NCI-H2029 treated with DMSO at 0.1 percent for 48 hours (cell line): ENCODE measurements around the gene FGF1.

Source experiments
- DNase-seq: peaks from one replicate; lab custom pipeline; 2025; lab: John Stamatoyannopoulos, UW

FGF1 gene

DNA sequence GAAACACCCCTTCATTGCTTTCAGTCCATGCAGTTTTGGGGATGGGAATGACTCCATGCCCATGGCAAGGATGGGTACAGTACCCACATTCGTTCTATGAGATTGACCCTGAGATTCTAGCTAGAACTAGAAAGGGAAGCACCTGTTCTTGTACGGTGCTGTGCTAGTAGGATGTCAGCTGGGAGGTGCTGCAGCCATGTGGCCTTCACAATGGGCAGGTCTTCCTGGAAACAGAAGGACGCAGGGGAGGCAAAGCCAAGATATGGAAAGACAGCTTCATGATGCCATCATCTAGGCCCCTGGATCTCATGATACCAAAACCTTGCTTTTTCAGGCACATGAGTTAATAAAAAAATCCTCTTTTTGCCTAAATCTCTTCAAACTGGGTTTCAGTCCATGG lies 10.5 kb upstream of the FGF1 start:
- no peak for DNase-seq

DNA sequence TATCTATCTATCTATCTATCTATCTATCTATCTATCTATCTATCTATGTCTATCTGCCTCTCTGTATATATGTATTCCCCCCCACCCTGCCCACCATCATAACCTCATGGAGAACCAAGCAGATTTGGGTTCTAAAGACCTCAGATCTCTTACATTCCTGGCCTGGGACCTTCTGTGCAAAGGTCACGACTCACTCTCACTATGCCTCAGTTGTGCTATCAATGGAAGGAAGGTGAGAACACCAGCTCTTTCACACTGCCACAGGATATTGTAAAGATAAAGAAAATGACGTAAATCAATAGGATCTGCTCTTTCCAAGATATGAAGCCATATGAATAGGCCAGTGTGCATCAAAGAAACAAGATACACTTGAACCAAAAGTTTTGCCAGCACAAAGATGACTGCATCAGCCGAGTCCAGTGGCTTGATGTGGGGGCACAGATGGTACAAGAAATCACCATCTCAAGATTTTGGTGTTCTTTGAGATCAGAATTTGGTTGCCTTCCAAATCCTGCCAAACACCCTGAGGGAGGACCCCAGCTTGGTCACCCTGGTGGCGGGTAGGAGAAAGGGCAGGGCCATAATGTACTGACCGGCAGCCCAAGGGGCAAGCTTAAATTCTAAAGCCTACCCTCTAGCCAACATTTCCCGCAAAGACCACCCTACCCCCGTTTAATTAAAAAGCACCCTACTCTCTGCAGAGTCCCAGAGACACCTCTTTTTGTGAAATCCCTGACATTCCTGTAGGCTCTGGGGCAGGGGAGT lies 8.4 kb upstream of the FGF1 start:
- DNase-seq = no peak

DNA sequence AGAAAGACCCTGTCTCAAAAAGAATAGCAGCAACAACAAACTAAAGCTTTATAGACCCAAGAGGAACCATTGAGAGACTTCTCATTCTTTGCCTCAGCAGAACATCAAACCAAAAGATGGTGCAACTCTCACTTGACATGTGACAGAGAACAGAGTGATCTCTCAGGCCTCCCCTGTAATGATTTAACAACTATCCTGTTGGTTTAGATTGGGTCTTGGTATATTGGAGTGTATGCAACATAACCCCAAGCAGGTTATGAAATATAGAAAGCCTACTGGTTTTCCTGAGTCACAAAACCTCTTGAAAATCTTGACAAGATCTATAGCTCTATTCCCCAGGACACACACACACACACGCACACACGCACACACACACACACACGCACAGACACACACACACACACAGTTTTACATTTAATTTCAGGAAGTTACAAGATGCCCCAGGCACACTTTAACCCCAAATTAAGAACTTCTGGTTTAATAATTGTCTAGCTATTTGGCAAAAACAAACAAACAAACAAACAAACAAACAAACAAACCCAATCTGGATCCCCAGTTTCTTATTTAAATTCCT lies 6.5 kb upstream of the FGF1 start:
- no peak for DNase-seq

DNA sequence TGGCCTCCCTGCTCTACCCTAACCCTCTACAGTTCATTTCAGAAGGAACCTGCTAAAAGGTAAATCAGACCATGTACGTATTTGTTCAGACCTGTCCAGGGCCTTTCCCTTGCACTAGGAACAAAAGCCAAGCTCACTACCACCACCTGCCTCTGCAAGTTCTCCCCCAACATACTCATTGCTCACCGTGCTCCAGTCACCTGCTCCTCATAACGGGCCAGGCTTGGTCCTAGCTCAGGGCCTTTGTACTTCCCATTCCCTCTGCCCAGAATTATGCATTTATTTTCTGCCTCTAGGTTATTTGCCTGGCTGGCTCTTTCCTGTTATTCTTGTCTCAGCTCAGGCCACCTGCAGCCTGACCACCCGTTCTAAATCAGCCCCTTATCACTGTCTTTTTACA lies 4.8 kb upstream of the FGF1 start:
- no peak for DNase-seq

DNA sequence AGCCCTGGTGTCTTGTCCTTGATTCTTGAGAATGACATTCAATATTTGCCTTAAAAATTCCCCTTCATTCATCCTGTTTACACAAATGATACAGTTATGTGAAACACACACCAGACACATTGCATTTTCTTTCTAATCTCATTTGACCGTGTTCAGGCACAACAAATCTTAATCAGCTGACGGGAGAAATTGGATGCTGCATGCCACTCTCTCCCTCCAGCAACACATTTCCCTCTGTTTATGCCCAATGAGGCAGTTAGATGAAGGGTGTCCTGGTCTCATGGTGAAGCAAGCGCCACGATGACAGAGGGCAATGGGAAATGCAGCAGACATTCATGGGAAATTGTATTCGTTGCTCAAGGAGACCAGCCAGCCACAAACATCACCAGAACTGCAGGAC lies 3.2 kb upstream of the FGF1 start:
- DNase-seq = no peak

DNA sequence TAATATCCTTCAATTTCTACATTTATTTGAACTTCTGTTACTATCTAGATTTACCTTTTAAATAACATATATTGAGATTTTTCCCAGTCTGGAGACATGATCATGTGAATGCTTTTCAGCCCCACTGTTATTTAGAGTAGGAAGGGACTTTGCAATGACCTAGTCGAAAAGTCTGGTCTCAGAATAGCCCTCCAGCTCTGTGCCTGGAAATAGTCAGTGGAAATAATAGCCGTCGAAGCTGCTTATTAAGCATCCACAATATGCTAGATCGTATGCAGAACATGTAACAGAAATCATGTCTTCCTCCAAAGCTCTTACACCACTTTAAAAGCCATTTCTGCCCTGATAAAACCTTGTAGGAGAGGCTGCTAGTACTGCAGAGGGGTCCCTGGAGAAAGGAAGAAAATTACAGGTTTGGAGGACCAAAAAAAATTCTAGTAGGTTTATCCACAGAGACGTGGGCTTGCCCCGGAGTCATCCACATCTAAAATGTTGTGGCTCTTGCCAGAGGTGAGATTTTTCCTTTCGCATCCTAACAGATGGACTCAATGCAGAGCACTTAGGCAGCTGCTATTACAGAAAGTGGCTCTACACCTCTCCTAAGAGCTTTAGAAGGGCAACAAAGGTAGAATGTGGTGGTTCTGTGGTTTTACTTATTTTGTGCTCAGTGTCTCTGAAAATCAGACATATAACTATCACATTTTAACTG lies 2.5 kb upstream of the FGF1 start:
- no peak for DNase-seq

DNA sequence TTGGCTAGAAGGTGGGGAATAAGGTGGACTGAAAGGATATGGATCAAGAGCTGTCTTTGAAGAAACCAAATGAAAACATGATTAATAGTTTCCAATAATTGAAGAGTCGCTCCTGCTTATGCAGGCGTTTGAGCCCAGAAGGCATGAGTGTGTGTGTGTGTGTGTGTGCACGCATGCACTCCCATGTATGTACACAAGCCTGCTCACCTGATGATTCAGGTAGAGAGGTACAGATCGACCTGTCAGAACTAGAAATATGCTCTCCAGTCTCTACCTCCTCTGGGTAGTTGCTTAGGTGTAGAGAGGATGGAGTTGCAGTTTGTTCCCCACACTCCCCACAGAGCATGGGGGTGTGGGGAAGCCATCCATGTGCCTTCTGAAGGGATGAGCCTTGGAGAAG lies 1.1 kb upstream of the FGF1 start:
- no peak for DNase-seq

DNA sequence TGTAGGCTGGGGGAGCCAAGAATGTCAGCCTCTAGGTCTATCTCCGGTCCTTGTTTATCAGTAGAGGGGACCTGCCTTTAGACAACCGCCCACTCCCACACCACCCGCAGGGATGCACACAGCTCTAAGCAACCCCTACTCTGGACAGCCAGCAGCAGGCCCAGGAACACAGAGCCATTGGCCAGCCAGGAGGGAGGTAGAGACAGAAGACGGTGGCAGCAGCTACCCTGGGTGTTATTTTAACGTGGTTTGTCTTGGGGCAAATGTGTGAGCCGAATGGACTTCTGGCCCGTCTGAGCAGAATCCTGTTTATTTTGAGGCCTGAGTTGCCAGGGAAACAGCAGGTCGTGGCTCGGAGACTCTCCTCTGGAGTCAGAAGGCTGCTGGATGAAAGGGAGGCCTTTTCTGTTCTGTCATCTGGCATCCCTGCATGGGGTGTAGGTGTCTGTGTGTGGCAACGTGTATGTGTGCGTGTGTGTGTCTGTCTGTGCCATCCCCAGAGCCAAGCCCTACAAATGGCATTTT lies 382 bp upstream of the FGF1 start:
- no peak for DNase-seq

DNA sequence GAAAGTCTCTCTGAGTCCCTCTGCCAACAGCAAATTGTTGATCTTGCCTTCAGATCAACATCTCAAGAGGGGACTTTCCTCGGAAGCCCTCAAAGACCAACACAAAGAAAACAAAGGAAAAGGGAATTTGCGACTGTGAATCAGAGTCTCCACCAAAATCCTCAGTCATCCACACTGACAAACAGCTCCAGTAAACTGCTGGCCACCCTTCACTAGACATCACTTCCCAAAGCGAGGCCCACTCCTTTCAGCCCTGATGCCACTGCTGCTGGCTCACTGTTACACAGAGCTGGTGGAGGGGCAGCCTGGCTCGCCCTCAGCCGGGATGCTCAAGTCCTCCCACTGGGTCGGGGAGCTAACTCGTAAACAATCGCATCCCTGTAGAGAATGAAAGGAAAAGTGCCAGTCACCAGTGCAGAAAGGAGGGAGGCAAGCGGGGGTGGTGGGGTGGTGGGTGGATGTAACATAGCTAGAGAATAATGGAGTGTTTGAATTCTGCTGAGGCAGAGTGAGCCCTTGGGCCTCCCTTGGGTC lies 1.3 kb downstream of the FGF1 start:
- DNase-seq = no peak

DNA sequence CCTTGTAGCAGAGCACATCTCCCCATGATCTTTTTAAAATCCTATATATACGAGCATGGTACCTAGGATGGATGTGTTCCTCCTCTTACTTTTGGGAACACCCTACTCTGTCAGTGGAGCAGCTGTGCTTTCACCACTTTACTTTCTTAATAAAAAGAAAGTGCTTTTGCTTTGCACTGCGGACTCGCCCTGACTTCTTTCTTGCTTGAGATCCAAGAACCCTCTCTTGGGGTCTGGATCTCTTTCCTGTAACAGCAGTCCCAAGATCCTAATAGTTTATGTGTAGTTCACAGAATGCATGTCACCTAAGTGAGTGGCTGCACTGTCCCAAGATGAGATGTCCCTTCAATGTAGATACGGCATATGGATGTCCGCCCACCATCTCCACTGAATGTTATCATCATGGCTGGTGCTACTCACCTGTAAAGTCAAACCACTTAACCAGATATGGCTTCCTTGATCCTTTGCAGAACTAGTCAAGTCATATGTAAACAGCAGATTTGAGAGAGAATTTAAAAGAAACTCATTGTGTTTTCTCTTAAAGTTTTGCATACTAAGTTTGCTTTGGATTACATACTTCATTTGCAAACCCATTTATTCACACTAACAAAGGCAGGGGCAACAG lies 1.9 kb downstream of the FGF1 start:
- no peak for DNase-seq

DNA sequence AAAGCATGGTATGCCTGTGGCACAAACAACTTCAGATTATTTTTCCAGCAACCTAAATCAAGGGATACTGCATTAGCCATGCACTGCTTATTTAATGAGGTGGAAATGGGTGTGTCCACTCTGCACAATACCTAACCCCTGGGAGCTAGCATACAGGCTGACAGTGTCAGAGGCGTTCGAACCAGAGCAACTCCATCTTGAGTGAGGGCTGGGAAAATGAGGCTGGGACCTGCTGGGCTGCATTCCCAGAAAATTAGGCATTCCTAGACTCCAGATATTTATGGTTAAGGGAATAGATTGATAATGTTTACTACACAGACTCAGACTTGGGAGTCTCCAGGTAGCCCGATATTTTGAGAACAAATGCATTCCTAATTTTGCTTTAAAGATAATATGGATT lies 2.8 kb downstream of the FGF1 start:
- DNase-seq = no peak

DNA sequence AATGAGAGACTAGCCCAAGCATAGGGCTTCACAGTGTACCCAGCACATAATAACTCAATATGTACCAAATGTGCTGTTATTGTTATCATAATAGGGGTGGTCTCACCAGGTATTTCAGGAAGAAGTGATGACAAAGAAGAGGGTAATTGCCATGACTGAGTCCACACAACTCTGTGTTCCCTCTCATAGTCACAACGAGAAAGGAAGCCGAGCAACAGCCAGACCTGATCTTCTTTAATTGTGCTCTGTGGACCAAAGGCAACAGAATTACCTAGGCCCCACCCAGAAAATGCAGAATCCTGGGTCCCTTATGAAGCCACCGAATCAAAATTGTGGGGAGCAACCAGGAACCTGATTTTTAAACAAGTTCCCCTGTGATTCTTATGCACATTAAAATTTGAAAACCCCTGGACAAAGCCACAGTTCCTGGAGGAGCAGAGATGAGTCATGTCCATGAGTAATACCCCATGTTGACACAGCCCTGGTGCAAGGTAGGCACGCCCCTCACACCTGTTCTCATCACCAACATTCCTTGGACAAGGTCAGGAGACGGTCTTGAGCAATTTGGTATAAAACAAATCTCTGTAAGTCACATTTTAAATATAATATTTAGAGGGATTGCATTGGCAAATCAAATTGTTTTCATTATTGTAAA lies 5.2 kb downstream of the FGF1 start:
- DNase-seq = no peak

DNA sequence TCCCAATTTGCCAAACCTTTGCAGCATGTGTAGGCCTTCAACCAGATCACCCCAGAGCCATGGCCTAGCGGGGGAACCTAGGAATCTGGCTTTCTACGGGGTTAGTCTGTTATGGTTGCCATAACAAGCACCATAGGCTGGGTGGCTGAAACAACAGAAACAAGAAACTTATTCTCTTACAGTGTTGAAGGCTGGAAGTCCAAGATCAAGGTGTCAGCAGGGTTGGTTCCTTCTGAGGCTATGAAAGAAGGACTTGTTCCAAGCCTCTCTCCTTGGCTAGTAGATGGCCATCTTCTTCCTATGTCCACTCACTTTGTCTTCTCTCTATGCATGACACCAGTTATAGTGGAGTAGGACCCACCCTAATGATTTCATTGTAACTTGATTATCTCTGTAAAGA lies 6.1 kb downstream of the FGF1 start:
- DNase-seq = no peak

DNA sequence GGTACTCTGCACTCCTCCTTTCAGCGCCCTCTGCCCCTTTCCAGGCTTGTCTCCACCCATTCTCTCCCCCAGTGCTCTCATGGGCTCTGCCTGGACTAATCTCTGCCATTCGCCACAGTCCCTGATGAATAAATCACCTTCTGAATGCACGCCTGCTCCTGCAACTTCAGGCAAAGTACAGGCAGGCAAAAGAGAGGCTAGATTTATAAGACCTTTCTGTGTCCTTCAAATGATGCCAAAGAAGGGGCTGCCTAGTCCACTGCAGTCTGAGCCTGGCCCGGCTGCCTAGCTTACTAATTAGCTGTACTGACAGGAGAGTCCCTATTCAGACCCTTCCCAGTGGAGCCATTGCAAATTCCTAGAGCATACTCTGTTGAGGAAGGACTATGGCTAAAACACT lies 7.4 kb downstream of the FGF1 start:
- DNase-seq = no peak

DNA sequence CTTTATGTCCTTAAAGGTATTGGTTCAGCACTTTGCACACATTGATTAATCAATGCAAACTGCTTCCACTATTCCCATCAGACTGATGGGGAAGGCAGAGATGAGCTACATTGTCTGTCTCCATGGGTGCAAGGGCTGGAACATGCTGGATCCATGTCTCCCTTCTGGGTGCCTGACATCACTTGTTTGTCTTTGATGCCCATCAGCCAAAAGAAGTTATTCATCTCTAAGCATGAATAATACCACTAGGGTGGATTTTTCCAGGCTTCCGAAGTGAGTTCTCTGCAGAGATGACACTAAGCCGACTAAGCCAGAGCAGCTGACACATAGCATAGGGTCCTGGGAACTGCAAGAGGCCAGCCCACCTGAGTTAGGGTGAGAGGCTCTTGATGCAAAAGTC lies 8.7 kb downstream of the FGF1 start:
- no peak for DNase-seq

DNA sequence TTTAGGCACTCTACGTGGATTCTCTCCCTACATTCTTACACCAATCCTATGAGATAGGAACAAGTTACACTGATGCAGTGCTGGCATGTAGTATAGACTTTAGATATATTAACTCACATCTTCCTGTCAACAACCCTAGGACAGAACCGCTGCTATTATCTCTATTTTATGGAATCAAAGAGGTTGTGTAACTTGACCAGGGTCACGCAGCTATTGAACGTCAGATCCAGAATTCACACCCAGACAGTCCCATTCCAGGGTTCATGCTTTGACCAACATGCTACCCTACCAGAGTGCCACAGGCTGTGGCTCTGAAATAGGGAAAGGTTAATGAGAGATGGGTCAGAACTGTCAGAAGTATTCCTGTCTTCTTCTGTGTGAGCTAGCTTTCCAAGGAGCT lies 9.6 kb downstream of the FGF1 start:
- no peak for DNase-seq

DNA sequence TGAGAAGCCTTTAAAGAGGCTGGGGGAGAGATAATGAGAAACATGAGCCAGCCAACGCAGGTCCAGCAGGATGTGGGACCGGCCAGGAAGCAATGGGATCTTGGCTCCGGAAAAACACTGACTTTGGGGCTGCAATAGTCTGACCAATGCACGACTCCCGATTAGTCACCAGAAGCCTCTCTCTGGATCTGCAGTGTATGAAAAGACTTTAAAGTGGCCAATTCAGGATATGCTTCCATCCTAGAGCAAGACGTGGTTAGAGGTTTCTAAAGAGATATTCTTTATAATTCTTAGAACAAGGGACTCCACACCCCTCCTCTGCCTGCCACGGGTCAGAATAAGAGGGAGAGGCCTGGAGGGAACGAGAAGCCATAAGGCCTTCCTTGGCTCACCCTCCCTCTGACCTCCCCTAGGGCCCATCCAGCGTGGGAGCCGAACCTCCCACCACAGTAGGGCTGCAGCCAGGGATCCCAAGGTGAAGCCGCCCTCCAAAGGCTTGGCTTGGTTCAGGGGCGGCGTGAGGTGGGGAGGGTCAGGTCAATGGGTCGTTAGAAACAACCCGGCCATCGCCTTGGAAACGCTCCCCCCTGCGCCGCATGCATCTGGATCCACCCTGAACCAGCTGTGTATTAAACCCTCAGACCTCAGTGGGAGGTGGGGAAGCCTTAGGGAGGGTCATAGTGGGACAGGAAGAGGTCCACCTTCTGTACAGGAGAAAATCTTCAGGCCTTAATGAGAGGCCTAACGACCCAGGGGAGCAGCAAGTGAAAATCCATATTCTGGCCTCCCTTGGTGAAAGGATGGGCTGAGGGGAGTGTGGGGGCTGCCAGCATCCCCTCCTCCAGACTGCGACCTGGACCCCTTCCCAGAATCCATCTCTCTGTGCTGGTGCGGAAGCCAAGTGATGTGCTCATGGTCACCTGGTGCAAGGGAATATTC lies 11.1 kb downstream of the FGF1 start:
- DNase-seq = no peak

DNA sequence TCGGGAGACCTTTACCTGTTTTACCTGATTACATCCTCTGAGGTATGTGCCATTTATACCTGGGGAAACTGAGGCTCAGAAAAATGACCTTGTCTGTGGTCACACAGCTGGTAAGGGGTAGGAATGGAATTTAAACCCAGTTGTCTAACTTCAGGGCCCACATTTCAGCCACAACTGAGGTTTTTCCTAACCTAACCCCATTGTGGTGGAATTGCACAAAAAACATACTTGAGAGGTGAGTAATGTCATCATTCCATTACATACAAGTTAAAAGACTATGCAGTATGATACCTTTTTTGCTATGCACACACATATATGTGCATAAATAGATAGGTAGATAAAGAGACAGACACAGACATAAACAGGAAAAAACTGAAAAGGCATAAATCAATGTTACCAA lies 14.1 kb downstream of the FGF1 start:
- DNase-seq = no peak

DNA sequence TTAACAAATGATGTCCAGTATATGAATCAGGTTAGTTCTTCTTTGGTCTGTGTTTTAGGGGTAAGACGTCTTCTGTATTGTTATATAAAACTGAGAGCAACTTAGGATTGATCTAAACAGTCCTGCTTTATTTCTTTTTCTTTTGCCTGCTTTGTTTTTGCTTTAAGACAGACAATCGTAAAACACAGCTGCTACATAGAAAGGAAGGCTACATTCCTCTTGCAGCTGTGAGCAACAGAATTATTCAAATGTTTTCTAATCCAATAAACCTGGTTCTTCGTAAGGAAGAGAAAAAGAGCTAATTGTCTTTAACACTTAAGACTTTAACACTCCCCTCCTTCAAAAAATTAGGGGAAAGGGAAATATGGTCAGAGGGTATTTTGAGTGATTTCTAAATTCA lies 14.6 kb downstream of the FGF1 start:
- DNase-seq = no peak

DNA sequence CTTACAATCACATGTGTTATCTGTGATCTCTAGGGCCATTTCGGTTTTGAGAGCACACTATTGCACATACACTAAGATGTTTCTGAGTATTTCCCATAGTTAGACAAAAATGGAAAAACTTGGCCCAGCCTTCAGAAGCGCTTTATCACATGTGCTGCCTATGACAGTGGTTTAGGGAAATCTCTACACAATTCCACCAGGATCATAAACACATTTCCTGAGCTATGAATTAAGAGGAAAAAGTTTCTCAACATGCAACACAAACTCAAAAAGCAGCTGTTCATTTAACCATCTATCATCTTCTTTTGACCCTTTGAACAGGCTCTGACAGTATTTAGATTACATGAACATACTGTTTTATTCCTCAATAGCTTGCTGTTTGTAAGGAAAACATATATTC lies 15.1 kb downstream of the FGF1 start:
- no peak for DNase-seq

DNA sequence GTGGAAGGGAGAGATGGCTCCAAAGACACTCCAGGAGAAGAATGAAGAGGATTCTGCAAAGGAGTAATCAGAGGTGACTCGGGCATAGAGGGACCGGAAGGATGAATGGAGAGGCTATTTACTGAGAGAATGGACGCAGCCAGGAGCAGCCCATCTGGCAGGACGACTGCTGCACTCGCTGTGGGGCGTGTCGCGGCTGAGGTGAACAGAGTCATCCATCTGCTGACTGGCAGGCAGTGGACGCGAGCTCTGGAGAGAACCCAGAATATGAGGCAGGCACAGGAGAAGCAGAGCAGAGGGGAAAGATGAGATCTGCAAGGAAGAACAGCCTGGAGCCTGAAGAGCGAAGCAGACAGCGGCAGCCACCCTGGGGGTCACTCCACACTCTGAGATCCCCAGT lies 16.4 kb downstream of the FGF1 start:
- DNase-seq = no peak
